ENCODE measurements around the gene MAP1LC3A.

DNA sequence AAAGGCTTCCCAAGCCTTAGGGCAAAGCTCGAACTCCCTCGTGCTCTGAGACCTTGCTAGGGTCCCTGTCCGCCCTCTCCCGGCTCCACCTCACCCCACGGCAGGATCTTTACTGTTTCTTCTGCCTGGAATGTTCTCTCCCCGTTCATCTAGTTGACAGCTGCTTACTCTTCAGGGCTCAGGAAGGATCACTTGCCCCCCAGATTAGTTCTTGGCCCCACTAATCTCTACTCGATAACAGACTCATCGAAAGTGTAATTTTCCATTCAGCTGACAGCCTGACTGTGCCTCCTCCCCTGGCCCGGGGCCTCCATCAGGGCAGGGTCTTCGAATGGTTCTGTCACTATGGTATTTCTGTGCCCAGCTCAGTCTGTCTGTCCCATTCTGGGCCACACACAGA is 3.1 kb downstream of the MAP1LC3A start:
- TF ChIP-seq, protein P1, sequence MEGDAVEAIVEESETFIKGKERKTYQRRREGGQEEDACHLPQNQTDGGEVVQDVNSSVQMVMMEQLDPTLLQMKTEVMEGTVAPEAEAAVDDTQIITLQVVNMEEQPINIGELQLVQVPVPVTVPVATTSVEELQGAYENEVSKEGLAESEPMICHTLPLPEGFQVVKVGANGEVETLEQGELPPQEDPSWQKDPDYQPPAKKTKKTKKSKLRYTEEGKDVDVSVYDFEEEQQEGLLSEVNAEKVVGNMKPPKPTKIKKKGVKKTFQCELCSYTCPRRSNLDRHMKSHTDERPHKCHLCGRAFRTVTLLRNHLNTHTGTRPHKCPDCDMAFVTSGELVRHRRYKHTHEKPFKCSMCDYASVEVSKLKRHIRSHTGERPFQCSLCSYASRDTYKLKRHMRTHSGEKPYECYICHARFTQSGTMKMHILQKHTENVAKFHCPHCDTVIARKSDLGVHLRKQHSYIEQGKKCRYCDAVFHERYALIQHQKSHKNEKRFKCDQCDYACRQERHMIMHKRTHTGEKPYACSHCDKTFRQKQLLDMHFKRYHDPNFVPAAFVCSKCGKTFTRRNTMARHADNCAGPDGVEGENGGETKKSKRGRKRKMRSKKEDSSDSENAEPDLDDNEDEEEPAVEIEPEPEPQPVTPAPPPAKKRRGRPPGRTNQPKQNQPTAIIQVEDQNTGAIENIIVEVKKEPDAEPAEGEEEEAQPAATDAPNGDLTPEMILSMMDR (IDR thresholded peaks at IDR 0.05; ENCODE audit: low read depth, low read length, missing input control) = no peak
- TF ChIP-seq RXRA (IDR thresholded peaks at IDR 0.05) = no peak
- no peak for TF ChIP-seq YY1 (IDR thresholded peaks at IDR 0.05)
- TF ChIP-seq, protein P2, sequence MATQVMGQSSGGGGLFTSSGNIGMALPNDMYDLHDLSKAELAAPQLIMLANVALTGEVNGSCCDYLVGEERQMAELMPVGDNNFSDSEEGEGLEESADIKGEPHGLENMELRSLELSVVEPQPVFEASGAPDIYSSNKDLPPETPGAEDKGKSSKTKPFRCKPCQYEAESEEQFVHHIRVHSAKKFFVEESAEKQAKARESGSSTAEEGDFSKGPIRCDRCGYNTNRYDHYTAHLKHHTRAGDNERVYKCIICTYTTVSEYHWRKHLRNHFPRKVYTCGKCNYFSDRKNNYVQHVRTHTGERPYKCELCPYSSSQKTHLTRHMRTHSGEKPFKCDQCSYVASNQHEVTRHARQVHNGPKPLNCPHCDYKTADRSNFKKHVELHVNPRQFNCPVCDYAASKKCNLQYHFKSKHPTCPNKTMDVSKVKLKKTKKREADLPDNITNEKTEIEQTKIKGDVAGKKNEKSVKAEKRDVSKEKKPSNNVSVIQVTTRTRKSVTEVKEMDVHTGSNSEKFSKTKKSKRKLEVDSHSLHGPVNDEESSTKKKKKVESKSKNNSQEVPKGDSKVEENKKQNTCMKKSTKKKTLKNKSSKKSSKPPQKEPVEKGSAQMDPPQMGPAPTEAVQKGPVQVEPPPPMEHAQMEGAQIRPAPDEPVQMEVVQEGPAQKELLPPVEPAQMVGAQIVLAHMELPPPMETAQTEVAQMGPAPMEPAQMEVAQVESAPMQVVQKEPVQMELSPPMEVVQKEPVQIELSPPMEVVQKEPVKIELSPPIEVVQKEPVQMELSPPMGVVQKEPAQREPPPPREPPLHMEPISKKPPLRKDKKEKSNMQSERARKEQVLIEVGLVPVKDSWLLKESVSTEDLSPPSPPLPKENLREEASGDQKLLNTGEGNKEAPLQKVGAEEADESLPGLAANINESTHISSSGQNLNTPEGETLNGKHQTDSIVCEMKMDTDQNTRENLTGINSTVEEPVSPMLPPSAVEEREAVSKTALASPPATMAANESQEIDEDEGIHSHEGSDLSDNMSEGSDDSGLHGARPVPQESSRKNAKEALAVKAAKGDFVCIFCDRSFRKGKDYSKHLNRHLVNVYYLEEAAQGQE (IDR thresholded peaks at IDR 0.05) = no peak
- no peak for TF ChIP-seq GABPA (IDR thresholded peaks at IDR 0.05 in 1 of 2, conservative IDR thresholded peaks at IDR 0.05 in 1 of 2)
- TF ChIP-seq FOXA2 (IDR thresholded peaks at IDR 0.05) = no peak
- TF ChIP-seq, protein P3, sequence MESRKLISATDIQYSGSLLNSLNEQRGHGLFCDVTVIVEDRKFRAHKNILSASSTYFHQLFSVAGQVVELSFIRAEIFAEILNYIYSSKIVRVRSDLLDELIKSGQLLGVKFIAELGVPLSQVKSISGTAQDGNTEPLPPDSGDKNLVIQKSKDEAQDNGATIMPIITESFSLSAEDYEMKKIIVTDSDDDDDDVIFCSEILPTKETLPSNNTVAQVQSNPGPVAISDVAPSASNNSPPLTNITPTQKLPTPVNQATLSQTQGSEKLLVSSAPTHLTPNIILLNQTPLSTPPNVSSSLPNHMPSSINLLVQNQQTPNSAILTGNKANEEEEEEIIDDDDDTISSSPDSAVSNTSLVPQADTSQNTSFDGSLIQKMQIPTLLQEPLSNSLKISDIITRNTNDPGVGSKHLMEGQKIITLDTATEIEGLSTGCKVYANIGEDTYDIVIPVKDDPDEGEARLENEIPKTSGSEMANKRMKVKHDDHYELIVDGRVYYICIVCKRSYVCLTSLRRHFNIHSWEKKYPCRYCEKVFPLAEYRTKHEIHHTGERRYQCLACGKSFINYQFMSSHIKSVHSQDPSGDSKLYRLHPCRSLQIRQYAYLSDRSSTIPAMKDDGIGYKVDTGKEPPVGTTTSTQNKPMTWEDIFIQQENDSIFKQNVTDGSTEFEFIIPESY (IDR thresholded peaks at IDR 0.05) = no peak
- no peak for TF ChIP-seq JUND (IDR thresholded peaks at IDR 0.05)
- TF ChIP-seq, protein P4, sequence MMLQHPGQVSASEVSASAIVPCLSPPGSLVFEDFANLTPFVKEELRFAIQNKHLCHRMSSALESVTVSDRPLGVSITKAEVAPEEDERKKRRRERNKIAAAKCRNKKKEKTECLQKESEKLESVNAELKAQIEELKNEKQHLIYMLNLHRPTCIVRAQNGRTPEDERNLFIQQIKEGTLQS (IDR thresholded peaks at IDR 0.05) = no peak
- TF ChIP-seq NR2F2 (IDR thresholded peaks at IDR 0.05) = no peak
- no peak for TF ChIP-seq SP1 (IDR thresholded peaks at IDR 0.05)
- TF ChIP-seq EGR1 (IDR thresholded peaks at IDR 0.05; ENCODE audit: low read depth in 2 of 2) = no peak
- TF ChIP-seq, protein P5, sequence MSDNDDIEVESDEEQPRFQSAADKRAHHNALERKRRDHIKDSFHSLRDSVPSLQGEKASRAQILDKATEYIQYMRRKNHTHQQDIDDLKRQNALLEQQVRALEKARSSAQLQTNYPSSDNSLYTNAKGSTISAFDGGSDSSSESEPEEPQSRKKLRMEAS (IDR thresholded peaks at IDR 0.05) = no peak
- no peak for TF ChIP-seq TAF1 (conservative IDR thresholded peaks at IDR 0.05)

All from liver (tissue), 3 donors.